Right lobe of liver (tissue), 6 donors: ENCODE data around the gene PYCR2. TPM values are rescaled to one million over a fixed set of nuclear protein-coding genes. Genes with fewer than 3 reads are reported as not detected.
A peak's percentile ranks its signal among the peaks of the same experiment; 100 is the strongest.
"Not testable (repeated sequence)": the region's sequence is repeated elsewhere in the genome, so short reads cannot be mapped to it uniquely, and the experiment has no call there.

Experiments
- ATAC-seq, 4 donors: fragments of 200-7000 bp; cut with Tn5 transposase; one replicate each; pipeline ENCODE4 v1.9.1; 2020; ENCODE audit warnings: mild to moderate bottlenecking in 4 of 4, moderate library complexity in 4 of 4
- DNase-seq, 3 donors: peaks; one replicate each; pipeline ENCODE4 v3.0.0-alpha.2; 2020
- H3K27ac ChIP-seq, 3 donors: fragments of 200-600 bp; one replicate each; pipeline ENCODE4 v1.8.0; 2022
- H3K27me3 ChIP-seq, 2 donors: fragments of 200-600 bp; one replicate each; pipeline ENCODE4 v1.8.0; 2022
- H3K36me3 ChIP-seq, 4 donors: fragments of 200-600 bp; sonication (generic) in 1 of 4; one replicate each; pipeline versions ENCODE4 v1.5.1 to v1.8.0; 2017 to 2022; ENCODE audit warnings: control low read depth in 1 of 4
- H3K4me1 ChIP-seq, 4 donors: fragments of 200-600 bp; sonication (generic) in 1 of 4; one replicate each; pipeline versions ENCODE4 v1.5.1 to v1.8.0; 2017 to 2022; ENCODE audit warnings: control low read depth in 1 of 4
- H3K4me3 ChIP-seq, 3 donors: fragments of 200-600 bp; one replicate each; pipeline ENCODE4 v1.8.0; 2022
- H3K9me3 ChIP-seq, 4 donors: fragments of 200-600 bp; sonication (generic) in 1 of 4; one replicate each; pipeline versions ENCODE4 v1.5.1 to v1.8.0; 2017 to 2022; ENCODE audit warnings: control low read depth in 1 of 4
- CTCF ChIP-seq, 4 donors: fragments of 200-600 bp in 3 of 4; fragments of 450-650 bp in 1 of 4; IDR thresholded peaks; one replicate each; pipeline versions ENCODE4 v1.5.1 to v1.8.0; 2016 to 2022; ENCODE audit warnings: antibody characterized with exemption in 4 of 4, mild to moderate bottlenecking in 2 of 4
- POLR2A ChIP-seq: fragments of 450-650 bp; IDR thresholded peaks from one replicate; pipeline ENCODE4 v1.6.1; 2017; ENCODE audit warnings: antibody characterized with exemption, mild to moderate bottlenecking
- WGBS: methylation state at CpG from one replicate; pipeline ENCODE4 v1.1.6; 2018; ENCODE audit warnings: low coverage, low lambda C conversion rate; ENCODE audit not compliant: insufficient coverage; ENCODE audit errors: missing lambda C conversion rate; 5-methylcytosine and 5-hydroxymethylcytosine counted together
- intact Hi-C, 2 donors: fragments of 100-400 bp; cut with DNase I; formaldehyde crosslinking; loops; one replicate each; pipeline versions ENCODE4 v1.11.2 to v1.14.1; 2022
- long read RNA-seq: library from polyadenylated mRNA; unstranded; transcript quantifications from one replicate; pipeline ENCODE4 v2.0.0, GENCODE V29; 2019
- total RNA-seq, 6 experiments: library from RNA; depleted of rRNA in 2 of 6; stranded (reverse); fragments of >200 nt in 2 of 6; fragmentation: NEBNext Ultra II Directional in 3 of 6; extraction: Animal tissue kit (Norgen Biotek cat#: 25700) in 3 of 6; gene quantifications; one replicate each; pipeline versions ENCODE4 v1.1.0 to v1.2.4, GENCODE V29; 2016 to 2023
- donor health status: DM: no; HTN: yes; CAD: no.
- donor health status: DM: no; HTN: no; CAD: no.
- donor health status: DM: no; HTN: no; CAD: no.
- donor health status: DM: no; HTN: yes; CAD: no.
- donor health status: DM: no; HTN: yes; CAD: no.

The PYCR2 gene
- 10 to 100 TPM; 20.0 to 42.6 (median 24.9) TPM for total RNA-seq
- long read RNA-seq, partial matches to known transcripts = 1 of 1 reads
- long read RNA-seq, other reads (novel, unspliced or antisense) = 0 of 1 reads

GRCh38 chr1:225923692-225924555 lies at the start of gene PYCR2:
Gene PYCR2 (minus strand): TSS chr1:225924250. CDS start chr1:225924110, 140 bp downstream.
- intact Hi-C loops = no loop called here
- WGBS = 2% methylated on average over 11 of the region's 80 CpGs

GRCh38 chr1:225973158-225973557 lies 49.1 kb upstream of the PYCR2 start:
- ATAC-seq (no peak), DNase-seq (no peak)
- intact Hi-C loops = loop anchor here in 1 of 2 donors (10.0 kb wide), 1 partner anchor 498 kb away; no protein-coding TSS in a partner anchor
- Histone ChIP-seq H3K27ac (no peak overlapping the region), H3K9me3 (no peaks in the 10 kb centered on the region), H3K27me3 (no peaks in the 10 kb centered on the region), H3K4me3 (no peak overlapping the region), H3K4me1 (no peaks in the 10 kb centered on the region), H3K36me3 (no peaks in the 10 kb centered on the region)
- 69% methylated on average over 2 of the region's 5 CpGs for whole genome bisulfite sequencing
- TF ChIP-seq POLR2A (no peak), CTCF (IDR thresholded peaks at IDR 0.05) (no peak)

More at GRCh38 chr1:225923692-225924555, at the start of gene PYCR2:
- H3K4me1 ChIP-seq = peaks cover 0 to 12% (median 0%) of the 10 kb centered on the region in 4 donors
- H3K4me3 ChIP-seq = peak within 1 kb of the TSS; percentile 95 to 98 (median 95)
- H3K27ac ChIP-seq = peak within 1 kb of the TSS; percentile 79 to 92 (median 83)
- peak; percentile 96 to 97 (median 96) for DNase-seq
- H3K36me3 ChIP-seq = peaks cover 0 to 5% (median 0%) of the 10 kb centered on the region in 4 donors
- H3K27me3 ChIP-seq = no peaks in the 10 kb centered on the region
- TF ChIP-seq POLR2A = peak; percentile 89
- no peak for TF ChIP-seq CTCF (IDR thresholded peaks at IDR 0.05)
- H3K9me3 ChIP-seq = no peaks in the 10 kb centered on the region
- ATAC-seq = peak; percentile 98 to 99 (median 98)

- ATAC-seq (no peak), DNase-seq (no peak)
- no peaks in the 10 kb centered on the region for H3K9me3 ChIP-seq
- H3K36me3 ChIP-seq = no peaks in the 10 kb centered on the region
- WGBS = 90% methylated on average over 11 of the region's 15 CpGs
- no peaks in the 10 kb centered on the region for H3K4me1 ChIP-seq
- TF ChIP-seq POLR2A (no peak), CTCF (IDR thresholded peaks at IDR 0.05) (no peak)
- no peak overlapping the region for H3K27ac ChIP-seq
- intact Hi-C loops = loop anchor here in 1 of 2 donors (10.0 kb wide), 1 partner anchor 498 kb away; no protein-coding TSS in a partner anchor
- H3K4me3 ChIP-seq = no peak overlapping the region
- no peaks in the 10 kb centered on the region for H3K27me3 ChIP-seq
These were observed 48.5 kb upstream of the PYCR2 start for GRCh38 chr1:225972344-225973152.

GRCh38 chr1:225970592-225971157 lies 46.6 kb upstream of the PYCR2 start:
- H3K27ac ChIP-seq, H3K36me3 ChIP-seq, ATAC-seq, H3K27me3 ChIP-seq, H3K4me3 ChIP-seq, H3K9me3 ChIP-seq, H3K4me1 ChIP-seq, DNase-seq: not testable (repeated sequence)
- intact Hi-C loops = loop anchor here in 1 of 2 donors (10.0 kb wide), 1 partner anchor 496 kb away; no protein-coding TSS in a partner anchor
- WGBS = 93% methylated on average over 14 of the region's 16 CpGs

GRCh38 chr1:225969751-225970150 lies 45.7 kb upstream of the PYCR2 start:
- not testable (repeated sequence) for H3K4me3 ChIP-seq, H3K36me3 ChIP-seq, DNase-seq, H3K27ac ChIP-seq, ATAC-seq, H3K9me3 ChIP-seq, H3K27me3 ChIP-seq
- intact Hi-C loops = loop anchor here in 1 of 2 donors (10.0 kb wide), 1 partner anchor 495 kb away; no protein-coding TSS in a partner anchor
- H3K4me1 ChIP-seq = peaks cover 0 to 13% (median 3%) of the 10 kb centered on the region in 4 donors
- no CpG with 5 or more reads among the region's 28 CpGs for WGBS
